ENCODE measurements around the gene LYST.

GRCh38 chr1:235651170-235651806 is 215.4 kb downstream of the LYST start:
- no peak for TF ChIP-seq CTCF (conservative IDR thresholded peaks at IDR 0.05; ENCODE audit: low read length)
- no peak for TF ChIP-seq EZH2phosphoT487 (IDR thresholded peaks at IDR 0.05; ENCODE audit: borderline replicate concordance)
